Lower lobe of right lung (tissue), 2 donors: ENCODE data around the gene COLQ. TPM values are rescaled to one million over a fixed set of nuclear protein-coding genes. Genes with fewer than 3 reads are reported as not detected.
A peak's percentile ranks its signal among the peaks of the same experiment; 100 is the strongest.

Experiments
- ATAC-seq, 2 donors: fragments of 200-7000 bp; cut with Tn5 transposase; one replicate each; pipeline ENCODE4 v1.9.1; 2020 to 2022; ENCODE audit warnings: mild to moderate bottlenecking in 2 of 2, moderate library complexity in 2 of 2
- DNase-seq: peaks from one replicate; pipeline ENCODE4 v3.0.0-alpha.2; 2020
- H3K27ac ChIP-seq: fragments of 200-600 bp; one replicate; pipeline ENCODE4 v1.8.0; 2022
- H3K27me3 ChIP-seq: fragments of 200-600 bp; one replicate; pipeline ENCODE4 v1.8.0; 2022; ENCODE audit warnings: low read depth
- H3K36me3 ChIP-seq: fragments of 200-600 bp; one replicate; pipeline ENCODE4 v1.8.0; 2022; ENCODE audit warnings: mild to moderate bottlenecking
- H3K4me1 ChIP-seq: fragments of 200-600 bp; one replicate; pipeline ENCODE4 v1.8.0; 2022
- H3K4me3 ChIP-seq: fragments of 200-600 bp; one replicate; pipeline ENCODE4 v1.8.0; 2022; ENCODE audit warnings: mild to moderate bottlenecking
- H3K9me3 ChIP-seq: fragments of 200-600 bp; one replicate; pipeline ENCODE4 v1.8.0; 2022
- CTCF ChIP-seq: fragments of 200-600 bp; IDR thresholded peaks from one replicate; pipeline ENCODE4 v1.8.0; 2022; ENCODE audit warnings: antibody characterized with exemption, mild to moderate bottlenecking
- intact Hi-C: fragments of 100-400 bp; cut with DNase I; formaldehyde crosslinking; loops from one replicate; pipeline ENCODE4 v1.11.0; 2022
- total RNA-seq: library from RNA; stranded (reverse); fragmentation: NEBNext Ultra II Directional; extraction: Animal tissue kit (Norgen Biotek cat#: 25700); gene quantifications from one replicate; pipeline ENCODE4 v1.2.1, GENCODE V29; 2021
- donor health status: DM: no; HTN: yes; CAD: no; lungs with severe emphysema.

The COLQ gene
- total RNA-seq, 1 donor from 2014 or later = 2.0 TPM

DNA sequence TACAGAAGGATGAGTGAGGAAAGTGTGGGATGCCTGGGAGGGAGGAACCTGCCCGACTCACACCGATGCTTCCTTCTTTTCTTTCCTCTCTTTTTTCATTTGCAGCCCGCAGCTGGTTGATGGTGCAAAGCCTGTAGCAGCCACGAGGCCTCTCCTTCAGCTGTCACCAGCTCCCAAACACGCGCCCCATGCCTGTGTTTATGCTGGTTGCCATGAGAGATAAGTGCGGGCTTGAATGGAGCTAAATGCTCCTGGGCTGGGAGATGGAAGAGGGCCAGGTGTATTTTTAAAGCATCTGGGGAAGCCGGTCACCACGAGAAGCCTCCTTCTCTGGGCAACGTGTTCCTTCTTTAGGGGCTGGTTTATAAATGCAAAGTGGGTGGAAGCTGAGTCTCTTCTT is 9.3 kb downstream of the COLQ start:
- no peaks in the 10 kb centered on the region for H3K9me3 ChIP-seq
- TF ChIP-seq CTCF = no peak
- H3K36me3 ChIP-seq = no peaks in the 10 kb centered on the region
- no peak overlapping the region for H3K27ac ChIP-seq
- H3K4me3 ChIP-seq = no peak overlapping the region
- intact Hi-C loops = no loop called here
- ATAC-seq (peak; percentile 94 to 97), DNase-seq (peak; percentile 80)
- peaks cover 13% of the 10 kb centered on the region for H3K4me1 ChIP-seq
- H3K27me3 ChIP-seq = no peaks in the 10 kb centered on the region

DNA sequence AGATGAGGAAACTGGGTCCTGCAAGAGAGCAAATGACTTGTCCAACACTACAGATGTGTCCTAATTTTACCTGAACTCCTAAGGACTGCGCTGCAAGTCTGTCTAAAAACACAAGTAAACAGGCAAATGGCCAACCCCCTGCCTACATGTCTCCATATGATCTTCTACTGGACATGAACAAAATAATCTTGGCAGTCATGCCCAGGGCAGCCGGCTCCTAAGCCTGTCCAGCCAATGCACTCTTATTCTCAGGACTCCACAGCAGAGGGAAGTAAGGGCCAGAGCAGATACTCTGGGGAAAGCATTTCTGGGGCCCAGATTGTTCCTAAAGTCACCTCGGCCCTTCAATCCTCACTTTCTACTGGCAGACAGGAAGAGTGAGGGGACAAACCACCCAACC is 10.3 kb downstream of the COLQ start:
- Histone ChIP-seq H3K36me3 (no peaks in the 10 kb centered on the region), H3K27ac (no peak overlapping the region), H3K27me3 (no peaks in the 10 kb centered on the region), H3K4me3 (no peak overlapping the region), H3K9me3 (no peaks in the 10 kb centered on the region), H3K4me1 (peaks cover 13% of the 10 kb centered on the region)
- DNase-seq (no peak), ATAC-seq (no peak)
- intact Hi-C loops = no loop called here
- TF ChIP-seq CTCF = no peak

DNA sequence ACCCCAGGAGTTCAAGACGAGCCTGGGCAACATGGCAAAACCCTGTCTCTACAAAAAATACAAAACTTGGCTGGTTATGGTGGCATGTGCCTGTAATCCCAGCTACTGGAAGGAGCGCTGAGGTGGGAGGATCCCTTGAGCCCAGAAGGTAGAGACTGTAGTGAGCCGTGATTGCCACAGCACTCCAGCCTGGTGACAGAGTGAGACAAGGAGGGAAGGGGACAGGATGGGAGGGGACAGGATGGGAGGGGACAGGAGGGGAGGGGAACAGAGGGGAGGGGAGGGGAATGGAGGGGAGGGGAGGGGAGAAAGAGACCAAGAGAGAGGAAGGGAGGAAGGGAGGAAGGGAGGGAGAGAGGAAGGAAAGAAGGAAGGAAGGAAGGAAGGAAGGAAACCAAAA is 11.0 kb downstream of the COLQ start:
- intact Hi-C loops = no loop called here
- DNase-seq = no peak
- no peak overlapping the region for H3K27ac ChIP-seq
- H3K4me3 ChIP-seq = no peak overlapping the region
- no peak for TF ChIP-seq CTCF
- no peaks in the 10 kb centered on the region for H3K36me3 ChIP-seq
- ATAC-seq = no peak
- H3K9me3 ChIP-seq = no peaks in the 10 kb centered on the region
- H3K4me1 ChIP-seq = peaks cover 13% of the 10 kb centered on the region
- no peaks in the 10 kb centered on the region for H3K27me3 ChIP-seq

DNA sequence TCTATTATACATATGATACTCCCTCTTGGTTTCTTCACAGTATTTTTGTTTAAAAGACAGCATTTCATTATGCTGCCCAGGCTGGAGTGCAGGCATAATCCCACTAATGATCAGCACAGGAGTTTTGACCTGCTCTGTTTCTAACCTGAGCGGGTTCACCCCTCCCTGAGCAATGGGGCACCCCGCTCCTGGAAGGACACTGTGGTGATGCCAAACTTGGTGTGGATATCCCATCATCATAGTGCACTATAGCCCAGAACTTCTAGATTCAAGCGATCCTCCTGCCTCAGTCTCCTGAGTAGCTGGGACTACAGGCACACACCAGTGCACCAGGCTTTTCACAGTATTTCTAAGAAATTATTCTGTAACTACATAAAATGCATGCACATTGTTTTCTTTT is 14.9 kb downstream of the COLQ start:
- Histone ChIP-seq H3K4me1 (peaks cover 2% of the 10 kb centered on the region), H3K4me3 (no peak overlapping the region), H3K27me3 (no peaks in the 10 kb centered on the region), H3K9me3 (no peaks in the 10 kb centered on the region), H3K27ac (no peak overlapping the region), H3K36me3 (no peaks in the 10 kb centered on the region)
- no peak for ATAC-seq
- intact Hi-C loops = no loop called here
- DNase-seq = no peak
- no peak for TF ChIP-seq CTCF

DNA sequence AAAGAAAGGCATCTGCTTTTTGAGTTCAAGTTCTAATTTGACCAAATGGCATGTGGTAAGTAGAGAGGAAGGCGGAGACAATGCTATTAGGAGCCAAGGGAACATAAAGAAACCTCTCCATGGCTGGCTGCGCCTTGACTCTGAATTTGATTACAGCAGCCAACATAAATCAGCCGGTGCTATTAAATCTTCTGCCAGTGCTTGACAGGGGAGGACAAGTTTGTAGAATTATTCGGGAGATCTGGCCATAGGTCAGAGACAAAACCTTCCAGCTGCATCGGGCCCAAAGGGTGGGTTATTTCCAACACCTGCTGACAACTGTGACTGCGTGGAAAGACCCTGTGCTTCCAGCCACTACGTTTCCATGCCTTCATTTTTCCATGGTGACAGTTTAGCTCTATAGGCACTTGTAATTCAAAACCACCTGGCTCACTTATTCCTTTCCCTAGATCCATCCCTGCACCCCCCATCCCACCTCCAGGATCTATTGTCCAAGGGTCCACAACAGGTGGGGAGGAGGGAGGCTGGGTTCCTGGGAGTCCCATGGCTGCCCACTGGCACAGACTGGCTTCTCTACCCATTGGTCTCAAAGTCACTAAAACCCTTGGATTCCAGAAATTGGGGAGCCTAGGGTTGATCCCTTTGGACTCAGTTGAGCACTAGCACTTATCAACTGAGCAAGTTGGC is 15.9 kb downstream of the COLQ start:
- intact Hi-C loops = no loop called here
- DNase-seq (no peak), ATAC-seq (no peak)
- no peak overlapping the region for H3K4me3 ChIP-seq
- peaks cover 2% of the 10 kb centered on the region for H3K4me1 ChIP-seq
- TF ChIP-seq CTCF = no peak
- H3K9me3 ChIP-seq = no peaks in the 10 kb centered on the region
- no peaks in the 10 kb centered on the region for H3K36me3 ChIP-seq
- H3K27me3 ChIP-seq = no peaks in the 10 kb centered on the region
- H3K27ac ChIP-seq = no peak overlapping the region
